ENCODE results near the gene TMEM212.

The TMEM212 gene

GRCh38 chr3:171892457-171892856 lies 49.3 kb downstream of the TMEM212 start:
- TF ChIP-seq YY1 (IDR thresholded peaks at IDR 0.05; ENCODE audit: insufficient read depth, insufficient read length) (no peak), ZNF274 (IDR thresholded peaks at IDR 0.05; ENCODE audit: low read depth, low read length) (no peak), SUZ12 (IDR thresholded peaks at IDR 0.05; ENCODE audit: extremely low read depth, insufficient read depth, insufficient read length) (no peak)
- no peak overlapping the region for H3K9ac ChIP-seq (ENCODE audit: insufficient read length, low read depth)
- H3K9me3 ChIP-seq (ENCODE audit: insufficient read depth, low read length) = peaks cover 28% of the 10 kb centered on the region
- no peak for DNase-seq (ENCODE audit: low read depth, low spot score)
- H3K4me3 ChIP-seq (ENCODE audit: insufficient read length, low read depth) = no peak overlapping the region
- no peaks in the 10 kb centered on the region for H3K36me3 ChIP-seq (ENCODE audit: insufficient read depth, insufficient read length, low read length)
- no peaks in the 10 kb centered on the region for H3K4me1 ChIP-seq (ENCODE audit: insufficient read depth, insufficient read length)
- H3K27me3 ChIP-seq (ENCODE audit: insufficient read depth, insufficient read length) = no peaks in the 10 kb centered on the region

- H3K9me3 ChIP-seq (ENCODE audit: insufficient read depth, low read length) = 0 out of 2 replicates have a peak, but pooled peaks cover under 1% of the 10 kb centered on the region
- H3K36me3 ChIP-seq (ENCODE audit: insufficient read depth, insufficient read length, low read length) = no peaks in the 10 kb centered on the region
- H3K27me3 ChIP-seq (ENCODE audit: insufficient read depth, insufficient read length) = no peaks in the 10 kb centered on the region
- no peak overlapping the region for H3K4me3 ChIP-seq (ENCODE audit: insufficient read length, low read depth)
- DNase-seq (ENCODE audit: low read depth, low spot score) = no peak
- no peak overlapping the region for H3K9ac ChIP-seq (ENCODE audit: insufficient read length, low read depth)
- H3K4me1 ChIP-seq (ENCODE audit: insufficient read depth, insufficient read length) = no peaks in the 10 kb centered on the region
- TF ChIP-seq ZNF274 (IDR thresholded peaks at IDR 0.05; ENCODE audit: low read depth, low read length) (no peak), SUZ12 (IDR thresholded peaks at IDR 0.05; ENCODE audit: extremely low read depth, insufficient read depth, insufficient read length) (no peak), YY1 (IDR thresholded peaks at IDR 0.05; ENCODE audit: insufficient read depth, insufficient read length) (no peak)
Measured at GRCh38 chr3:171895291-171895690, 52.1 kb downstream of the TMEM212 start.

GRCh38 chr3:171895900-171896299 lies 52.8 kb downstream of the TMEM212 start:
- H3K4me1 ChIP-seq (ENCODE audit: insufficient read depth, insufficient read length) = no peaks in the 10 kb centered on the region
- no peaks in the 10 kb centered on the region for H3K27me3 ChIP-seq (ENCODE audit: insufficient read depth, insufficient read length)
- no peak for DNase-seq (ENCODE audit: low read depth, low spot score)
- no peak overlapping the region for H3K4me3 ChIP-seq (ENCODE audit: insufficient read length, low read depth)
- no peak for TF ChIP-seq SUZ12 (IDR thresholded peaks at IDR 0.05; ENCODE audit: extremely low read depth, insufficient read depth, insufficient read length)
- no peaks in the 10 kb centered on the region for H3K36me3 ChIP-seq (ENCODE audit: insufficient read depth, insufficient read length, low read length)
- H3K9ac ChIP-seq (ENCODE audit: insufficient read length, low read depth) = no peak overlapping the region
- H3K9me3 ChIP-seq (ENCODE audit: insufficient read depth, low read length) = no peaks in the 10 kb centered on the region

- H3K9me3 ChIP-seq (ENCODE audit: insufficient read depth, low read length) = no peaks in the 10 kb centered on the region
- H3K4me1 ChIP-seq (ENCODE audit: insufficient read depth, insufficient read length) = no peaks in the 10 kb centered on the region
- H3K4me3 ChIP-seq (ENCODE audit: insufficient read length, low read depth) = no peak overlapping the region
- DNase-seq (ENCODE audit: low read depth, low spot score) = no peak
- H3K36me3 ChIP-seq (ENCODE audit: insufficient read depth, insufficient read length, low read length) = no peaks in the 10 kb centered on the region
- no peaks in the 10 kb centered on the region for H3K27me3 ChIP-seq (ENCODE audit: insufficient read depth, insufficient read length)
- no peak overlapping the region for H3K9ac ChIP-seq (ENCODE audit: insufficient read length, low read depth)
- TF ChIP-seq ZNF274 (IDR thresholded peaks at IDR 0.05; ENCODE audit: low read depth, low read length) (no peak), SUZ12 (IDR thresholded peaks at IDR 0.05; ENCODE audit: extremely low read depth, insufficient read depth, insufficient read length) (no peak), YY1 (IDR thresholded peaks at IDR 0.05; ENCODE audit: insufficient read depth, insufficient read length) (no peak)
Measured at GRCh38 chr3:171896316-171896715, 53.2 kb downstream of the TMEM212 start.

DNA sequence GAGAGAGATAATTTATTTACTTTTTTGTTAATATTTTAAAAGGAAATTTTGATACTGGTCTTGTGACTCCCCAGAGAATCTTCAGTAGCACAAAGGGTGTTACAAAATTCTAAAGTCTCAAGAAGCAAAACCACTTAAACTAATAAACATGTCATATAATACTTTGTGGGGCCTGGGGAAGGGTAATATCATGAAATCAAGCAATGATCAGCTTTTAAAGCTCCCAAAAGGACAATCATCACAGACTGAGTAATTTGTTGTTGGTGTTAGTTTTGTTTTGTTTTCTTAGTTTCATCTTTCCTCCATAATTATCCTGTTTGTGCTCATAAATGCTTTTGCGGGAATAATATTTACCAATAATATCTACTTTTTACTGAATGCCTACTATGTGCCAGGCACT lies 55.0 kb downstream of the TMEM212 start:
- no peaks in the 10 kb centered on the region for H3K36me3 ChIP-seq (ENCODE audit: insufficient read depth, insufficient read length, low read length)
- no peaks in the 10 kb centered on the region for H3K27me3 ChIP-seq (ENCODE audit: insufficient read depth, insufficient read length)
- no peak overlapping the region for H3K9ac ChIP-seq (ENCODE audit: insufficient read length, low read depth)
- H3K4me1 ChIP-seq (ENCODE audit: insufficient read depth, insufficient read length) = no peaks in the 10 kb centered on the region
- DNase-seq (ENCODE audit: low read depth, low spot score) = no peak
- no peaks in the 10 kb centered on the region for H3K9me3 ChIP-seq (ENCODE audit: insufficient read depth, low read length)
- TF ChIP-seq SUZ12 (IDR thresholded peaks at IDR 0.05; ENCODE audit: extremely low read depth, insufficient read depth, insufficient read length) (no peak), YY1 (IDR thresholded peaks at IDR 0.05; ENCODE audit: insufficient read depth, insufficient read length) (no peak), ZNF274 (IDR thresholded peaks at IDR 0.05; ENCODE audit: low read depth, low read length) (no peak)
- no peak overlapping the region for H3K4me3 ChIP-seq (ENCODE audit: insufficient read length, low read depth)

- no peaks in the 10 kb centered on the region for H3K9me3 ChIP-seq (ENCODE audit: insufficient read depth, low read length)
- DNase-seq (ENCODE audit: low read depth, low spot score) = no peak
- H3K4me3 ChIP-seq (ENCODE audit: insufficient read length, low read depth) = no peak overlapping the region
- no peaks in the 10 kb centered on the region for H3K4me1 ChIP-seq (ENCODE audit: insufficient read depth, insufficient read length)
- H3K36me3 ChIP-seq (ENCODE audit: insufficient read depth, insufficient read length, low read length) = no peaks in the 10 kb centered on the region
- no peaks in the 10 kb centered on the region for H3K27me3 ChIP-seq (ENCODE audit: insufficient read depth, insufficient read length)
- H3K9ac ChIP-seq (ENCODE audit: insufficient read length, low read depth) = no peak overlapping the region
- no peak for TF ChIP-seq ZNF274 (IDR thresholded peaks at IDR 0.05; ENCODE audit: low read depth, low read length)
Measured at GRCh38 chr3:171900446-171900845, 57.3 kb downstream of the TMEM212 start.

DNA sequence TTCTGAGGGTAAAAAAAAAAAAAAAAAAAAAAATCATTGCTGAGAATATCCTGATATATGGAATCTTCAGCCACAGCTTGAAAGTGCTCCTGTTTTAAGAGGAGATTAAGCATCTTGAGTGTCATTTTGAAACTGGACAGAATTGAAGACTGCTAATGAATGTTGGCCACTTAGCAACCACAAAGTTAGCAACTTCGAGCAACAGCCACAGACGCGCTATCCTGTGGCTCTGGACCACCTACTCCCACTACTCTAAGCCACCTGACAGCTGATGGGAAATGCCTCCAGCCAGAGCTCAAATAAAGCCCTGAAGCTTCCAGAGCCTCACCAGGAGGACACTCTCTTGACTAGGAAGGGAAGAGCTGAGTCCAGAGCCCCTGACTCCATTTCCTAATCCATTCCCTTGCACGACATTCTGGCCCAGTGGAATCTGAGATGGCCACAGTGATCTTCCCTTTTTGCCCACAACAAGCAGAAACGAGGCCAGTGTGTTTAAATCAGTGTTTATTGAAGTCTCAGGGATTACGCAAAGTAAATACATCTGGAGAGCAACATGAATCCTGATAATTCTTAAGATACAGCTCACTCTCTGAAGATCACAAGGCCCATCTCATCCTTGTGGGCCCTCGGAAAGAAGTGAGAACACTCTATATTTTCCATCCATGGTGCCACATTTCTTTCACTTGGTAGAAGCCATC lies 58.6 kb downstream of the TMEM212 start:
- H3K36me3 ChIP-seq (ENCODE audit: insufficient read depth, insufficient read length, low read length) = no peaks in the 10 kb centered on the region
- TF ChIP-seq YY1 (IDR thresholded peaks at IDR 0.05; ENCODE audit: insufficient read depth, insufficient read length) (no peak), SUZ12 (IDR thresholded peaks at IDR 0.05; ENCODE audit: extremely low read depth, insufficient read depth, insufficient read length) (no peak), ZNF274 (IDR thresholded peaks at IDR 0.05; ENCODE audit: low read depth, low read length) (no peak)
- no peak for DNase-seq (ENCODE audit: low read depth, low spot score)
- no peak overlapping the region for H3K4me3 ChIP-seq (ENCODE audit: insufficient read length, low read depth)
- no peak overlapping the region for H3K9ac ChIP-seq (ENCODE audit: insufficient read length, low read depth)
- H3K9me3 ChIP-seq (ENCODE audit: insufficient read depth, low read length) = peaks cover 7% of the 10 kb centered on the region; the same call in 1 of the 2 replicates
- H3K27me3 ChIP-seq (ENCODE audit: insufficient read depth, insufficient read length) = no peaks in the 10 kb centered on the region
- H3K4me1 ChIP-seq (ENCODE audit: insufficient read depth, insufficient read length) = no peaks in the 10 kb centered on the region
